SK-N-SH treated with all-trans-retinoic acid at 6 μM for 48 hours (cell line): ENCODE measurements around the gene CTBP2.

ENCODE experiments used
- ARNTL ChIP-seq: fragments of 450-650 bp; formaldehyde crosslinking; IDR thresholded peaks from 2 replicates; pipeline ENCODE4 v1.5.0; 2020; ENCODE audit warnings: low read depth, mild to moderate bottlenecking, moderate library complexity, borderline replicate concordance
- ZNF70 ChIP-seq: fragments of 450-650 bp; formaldehyde crosslinking; IDR thresholded peaks from 2 replicates; pipeline ENCODE4 v1.5.0; 2020; ENCODE audit warnings: mild to moderate bottlenecking, moderate library complexity
- TF ChIP-seq, protein P1 (sequence below): fragments of 250-450 bp; sonication (Bioruptor Pico); IDR thresholded peaks from 2 replicates; pipeline ENCODE4 v1.5.1; 2021; ENCODE audit warnings: mild to moderate bottlenecking, moderate library complexity
- TF ChIP-seq, protein P2 (sequence below): fragments of 250-450 bp; sonication (Bioruptor Pico); IDR thresholded peaks from 2 replicates; pipeline ENCODE4 v1.8.0; 2020; ENCODE audit warnings: mild to moderate bottlenecking, moderate library complexity, borderline replicate concordance

DNA sequence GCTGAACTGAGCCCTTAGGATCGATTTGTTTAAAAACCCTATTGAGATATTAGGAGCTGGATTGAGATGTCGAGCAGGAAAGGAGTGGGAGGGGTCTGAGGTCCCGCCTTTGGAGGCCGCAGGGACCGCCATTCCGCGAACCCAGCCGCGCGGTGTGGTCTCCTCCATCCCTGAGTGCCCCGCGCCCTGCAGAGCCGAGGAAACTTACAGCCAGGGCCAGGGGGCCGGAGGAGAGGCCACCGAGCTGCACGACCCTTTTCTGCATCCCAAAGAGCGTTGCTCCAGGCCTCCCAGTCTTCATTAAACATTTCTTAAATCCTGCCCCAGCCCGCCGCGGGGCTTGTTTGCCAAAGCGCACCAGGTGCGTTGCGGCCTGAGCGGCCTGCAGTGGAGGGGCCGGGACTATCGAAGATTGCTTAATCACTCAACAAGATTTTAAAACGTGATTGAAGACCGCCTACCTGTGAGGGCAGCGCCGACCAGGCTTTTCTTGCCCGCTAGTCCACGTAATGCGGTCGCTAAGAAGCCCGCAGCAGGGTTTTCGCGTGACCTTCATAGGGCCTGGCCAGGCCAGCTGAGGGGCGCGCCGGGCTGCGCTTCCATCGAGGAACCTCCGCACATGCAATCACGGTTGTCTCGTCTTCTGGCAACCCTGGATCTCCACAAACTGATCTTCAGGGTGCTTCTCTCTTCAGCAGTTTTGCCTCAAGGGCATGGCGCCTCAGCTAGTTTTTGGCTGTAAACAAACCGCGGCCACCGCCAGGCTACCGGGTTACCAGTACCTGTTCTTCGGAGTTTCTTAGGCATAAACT is 2.0 kb upstream of the CTBP2 start:
- TF ChIP-seq, protein P1, sequence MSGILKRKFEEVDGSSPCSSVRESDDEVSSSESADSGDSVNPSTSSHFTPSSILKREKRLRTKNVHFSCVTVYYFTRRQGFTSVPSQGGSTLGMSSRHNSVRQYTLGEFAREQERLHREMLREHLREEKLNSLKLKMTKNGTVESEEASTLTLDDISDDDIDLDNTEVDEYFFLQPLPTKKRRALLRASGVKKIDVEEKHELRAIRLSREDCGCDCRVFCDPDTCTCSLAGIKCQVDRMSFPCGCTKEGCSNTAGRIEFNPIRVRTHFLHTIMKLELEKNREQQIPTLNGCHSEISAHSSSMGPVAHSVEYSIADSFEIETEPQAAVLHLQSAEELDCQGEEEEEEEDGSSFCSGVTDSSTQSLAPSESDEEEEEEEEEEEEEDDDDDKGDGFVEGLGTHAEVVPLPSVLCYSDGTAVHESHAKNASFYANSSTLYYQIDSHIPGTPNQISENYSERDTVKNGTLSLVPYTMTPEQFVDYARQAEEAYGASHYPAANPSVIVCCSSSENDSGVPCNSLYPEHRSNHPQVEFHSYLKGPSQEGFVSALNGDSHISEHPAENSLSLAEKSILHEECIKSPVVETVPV (CRISPR knock-in tag) = no peak
- TF ChIP-seq ARNTL (no peak), ZNF70 (CRISPR knock-in tag) (no peak)
- TF ChIP-seq, protein P2, sequence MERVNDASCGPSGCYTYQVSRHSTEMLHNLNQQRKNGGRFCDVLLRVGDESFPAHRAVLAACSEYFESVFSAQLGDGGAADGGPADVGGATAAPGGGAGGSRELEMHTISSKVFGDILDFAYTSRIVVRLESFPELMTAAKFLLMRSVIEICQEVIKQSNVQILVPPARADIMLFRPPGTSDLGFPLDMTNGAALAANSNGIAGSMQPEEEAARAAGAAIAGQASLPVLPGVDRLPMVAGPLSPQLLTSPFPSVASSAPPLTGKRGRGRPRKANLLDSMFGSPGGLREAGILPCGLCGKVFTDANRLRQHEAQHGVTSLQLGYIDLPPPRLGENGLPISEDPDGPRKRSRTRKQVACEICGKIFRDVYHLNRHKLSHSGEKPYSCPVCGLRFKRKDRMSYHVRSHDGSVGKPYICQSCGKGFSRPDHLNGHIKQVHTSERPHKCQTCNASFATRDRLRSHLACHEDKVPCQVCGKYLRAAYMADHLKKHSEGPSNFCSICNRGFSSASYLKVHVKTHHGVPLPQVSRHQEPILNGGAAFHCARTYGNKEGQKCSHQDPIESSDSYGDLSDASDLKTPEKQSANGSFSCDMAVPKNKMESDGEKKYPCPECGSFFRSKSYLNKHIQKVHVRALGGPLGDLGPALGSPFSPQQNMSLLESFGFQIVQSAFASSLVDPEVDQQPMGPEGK (CRISPR knock-in tag) = no peak
